Loucy (cell line): ENCODE results near the gene PAM16.

Source experiments
- H2AFZ ChIP-seq: fragments of 200-600 bp; sonication (generic); 2 replicates; pipeline ENCODE4 v1.6.0; 2016; ENCODE audit warnings: antibody characterized with exemption, mild to moderate bottlenecking, low read length, moderate library complexity
- H3F3A ChIP-seq: fragments of 200-600 bp; 2 replicates; pipeline ENCODE4 v1.6.0; 2016; ENCODE audit warnings: antibody characterized with exemption, low read depth, mild to moderate bottlenecking
- H3K27me3 ChIP-seq: fragments of 200-600 bp; sonication (generic); 2 replicates; pipeline ENCODE4 v1.6.1; 2014; ENCODE audit warnings: low read length, mild to moderate bottlenecking; ENCODE audit not compliant: insufficient read depth, poor library complexity, severe bottlenecking
- H3K36me3 ChIP-seq: fragments of 200-600 bp; sonication (generic); 2 replicates; pipeline ENCODE4 v1.6.1; 2016; ENCODE audit warnings: low read length; ENCODE audit not compliant: insufficient read depth
- H3K4me1 ChIP-seq: fragments of 200-600 bp; sonication (generic); 2 replicates; pipeline ENCODE4 v1.5.1; 2014; ENCODE audit warnings: low read length, mild to moderate bottlenecking; ENCODE audit not compliant: insufficient read depth, poor library complexity, severe bottlenecking
- H3K4me2 ChIP-seq: fragments of 200-600 bp; sonication (generic); 2 replicates; pipeline ENCODE4 v1.6.0; 2014; ENCODE audit warnings: antibody characterized with exemption, low read length, low read depth, mild to moderate bottlenecking; ENCODE audit not compliant: poor library complexity, severe bottlenecking
- H3K4me3 ChIP-seq: fragments of 200-600 bp; sonication (generic); 2 replicates; pipeline ENCODE4 v1.5.1; 2014; ENCODE audit warnings: low read length, mild to moderate bottlenecking, mixed read lengths; ENCODE audit not compliant: poor library complexity, severe bottlenecking
- H3K79me2 ChIP-seq: fragments of 200-600 bp; sonication (generic); 2 replicates; pipeline ENCODE4 v1.6.1; 2014; ENCODE audit warnings: low read length; ENCODE audit not compliant: insufficient read depth
- H3K9ac ChIP-seq: fragments of 200-600 bp; sonication (generic); 2 replicates; pipeline ENCODE4 v1.6.0; 2014; ENCODE audit warnings: mild to moderate bottlenecking, low read depth, low read length, moderate library complexity; ENCODE audit not compliant: poor library complexity, severe bottlenecking
- H3K9me2 ChIP-seq: fragments of 200-600 bp; sonication (generic); replicated peaks from 2 replicates; pipeline ENCODE4 v1.6.1; 2016; ENCODE audit warnings: low read depth, low read length, mixed read lengths
- H3K9me3 ChIP-seq: fragments of 200-600 bp; sonication (generic); 2 replicates; pipeline ENCODE4 v1.6.1; 2014; ENCODE audit warnings: mild to moderate bottlenecking, antibody characterized with exemption, low read length, low read depth; ENCODE audit not compliant: insufficient read depth
- H4K20me1 ChIP-seq: fragments of 200-600 bp; sonication (generic); 2 replicates; pipeline ENCODE4 v1.6.0; 2014; ENCODE audit warnings: antibody characterized with exemption, low read length, mild to moderate bottlenecking; ENCODE audit not compliant: insufficient read depth, poor library complexity, severe bottlenecking
- CTCF ChIP-seq: fragments of 200-600 bp; sonication (generic); conservative IDR thresholded peaks from 2 replicates; pipeline ENCODE4 v1.5.1; 2014; ENCODE audit warnings: mild to moderate bottlenecking, antibody characterized with exemption, low read length
- EZH2phosphoT487 ChIP-seq: fragments of 200-600 bp; IDR thresholded peaks from 2 replicates; pipeline ENCODE4 v1.6.1; 2018; ENCODE audit warnings: antibody characterized with exemption, mild to moderate bottlenecking, moderate library complexity, borderline replicate concordance

Gene PAM16

GRCh38 chr16:4376126-4376892, 25.2 kb upstream of the PAM16 start:
- Histone ChIP-seq H3K36me3 (no peaks in the 10 kb centered on the region), H3K4me2 (no peak overlapping the region), H3K79me2 (no peaks in the 10 kb centered on the region)

GRCh38 chr16:4375717-4376116, 24.6 kb upstream of the PAM16 start:
- no peaks in the 10 kb centered on the region for H3K27me3 ChIP-seq
- no peak overlapping the region for H3K4me3 ChIP-seq
- no peaks in the 10 kb centered on the region for H3K9me3 ChIP-seq
- no peak for TF ChIP-seq CTCF
- TF ChIP-seq EZH2phosphoT487 = no peak
- H3K9me2 ChIP-seq = no peaks in the 10 kb centered on the region
- H4K20me1 ChIP-seq = no peaks in the 10 kb centered on the region
- no peak overlapping the region for H3K9ac ChIP-seq
- no peaks in the 10 kb centered on the region for H3K4me1 ChIP-seq
- no peaks in the 10 kb centered on the region for H3K36me3 ChIP-seq
- no peaks in the 10 kb centered on the region for H3F3A ChIP-seq
- H3K4me2 ChIP-seq = no peak overlapping the region
- H2AFZ ChIP-seq = no peak overlapping the region
- no peaks in the 10 kb centered on the region for H3K79me2 ChIP-seq

More at GRCh38 chr16:4376126-4376892, 25.2 kb upstream of the PAM16 start:
- Histone ChIP-seq H2AFZ (no peak overlapping the region), H3K9me3 (no peaks in the 10 kb centered on the region), H3K4me1 (no peaks in the 10 kb centered on the region), H4K20me1 (no peaks in the 10 kb centered on the region), H3K9ac (no peak overlapping the region), H3K9me2 (no peaks in the 10 kb centered on the region), H3F3A (no peaks in the 10 kb centered on the region), H3K4me3 (no peak overlapping the region), H3K27me3 (no peaks in the 10 kb centered on the region)
- TF ChIP-seq EZH2phosphoT487 = no peak

GRCh38 chr16:4373909-4374742, 23.0 kb upstream of the PAM16 start:
- Histone ChIP-seq H3K4me3 (no peak overlapping the region), H3K9me3 (no peaks in the 10 kb centered on the region), H2AFZ (no peak overlapping the region), H4K20me1 (no peaks in the 10 kb centered on the region), H3K9ac (no peak overlapping the region), H3K79me2 (no peaks in the 10 kb centered on the region), H3K9me2 (no peaks in the 10 kb centered on the region), H3K4me2 (no peak overlapping the region), H3F3A (no peaks in the 10 kb centered on the region), H3K27me3 (no peaks in the 10 kb centered on the region), H3K4me1 (no peaks in the 10 kb centered on the region), H3K36me3 (no peaks in the 10 kb centered on the region)
- TF ChIP-seq CTCF (no peak), EZH2phosphoT487 (no peak)
